ENCODE measurements around the gene HAUS1.

DNA sequence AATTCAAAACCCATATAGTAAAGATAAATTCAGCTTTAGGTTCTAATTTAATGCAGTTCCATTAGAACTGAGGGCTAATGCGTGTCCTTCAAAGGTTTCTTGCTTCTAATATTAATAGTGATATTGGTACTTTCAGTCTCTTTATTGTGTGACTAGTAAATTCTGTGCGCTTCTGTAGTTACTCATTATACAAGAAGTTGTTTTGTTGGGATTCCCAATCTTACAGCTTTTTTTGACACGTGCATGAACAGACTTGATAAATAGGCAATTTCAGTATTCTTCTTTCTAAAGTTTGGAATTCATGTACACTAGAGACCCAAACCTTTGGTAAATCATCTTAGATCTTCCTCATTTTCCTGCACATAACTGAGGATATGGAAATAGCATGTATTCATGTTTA is 71.8 kb downstream of the HAUS1 start:
- no peak for TF ChIP-seq EZH2 (IDR thresholded peaks at IDR 0.05; ENCODE audit: insufficient read depth, poor library complexity, severe bottlenecking)
- TF ChIP-seq EZH2phosphoT487 (IDR thresholded peaks at IDR 0.05; ENCODE audit: insufficient read depth, low read depth) = no peak

Measured in GM23248 (cell line).